GM19099 (cell line): Measurements from ENCODE around the gene TPI1.

Source experiments
- POLR2A ChIP-seq: IDR thresholded peaks from 3 replicates; pipeline ENCODE4 v1.6.1; 2011; ENCODE audit warnings: low read depth; ENCODE audit not compliant: insufficient read length; ENCODE audit errors: extremely low read depth

The TPI1 gene

DNA sequence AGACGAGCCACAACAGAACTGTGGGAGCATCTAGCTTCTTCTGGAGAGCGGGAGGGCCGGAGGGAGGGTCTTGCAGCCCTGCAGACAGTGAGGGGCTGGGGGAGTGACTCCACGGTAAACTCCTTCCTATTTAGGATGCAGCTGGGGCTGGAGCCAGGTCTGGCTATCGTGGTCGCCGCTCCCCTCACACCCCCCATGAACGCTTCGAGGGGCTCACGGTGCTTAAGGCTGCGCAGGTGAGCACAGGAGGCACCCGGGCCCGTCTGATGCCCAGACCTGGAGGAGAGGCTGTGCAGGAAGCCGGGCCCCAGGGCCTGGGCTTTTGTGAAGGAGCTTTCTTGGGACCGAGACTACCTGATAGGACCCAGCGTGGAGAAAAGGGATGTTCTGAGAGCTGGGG lies 30.5 kb upstream of the TPI1 start:
- TF ChIP-seq POLR2A: no peak

DNA sequence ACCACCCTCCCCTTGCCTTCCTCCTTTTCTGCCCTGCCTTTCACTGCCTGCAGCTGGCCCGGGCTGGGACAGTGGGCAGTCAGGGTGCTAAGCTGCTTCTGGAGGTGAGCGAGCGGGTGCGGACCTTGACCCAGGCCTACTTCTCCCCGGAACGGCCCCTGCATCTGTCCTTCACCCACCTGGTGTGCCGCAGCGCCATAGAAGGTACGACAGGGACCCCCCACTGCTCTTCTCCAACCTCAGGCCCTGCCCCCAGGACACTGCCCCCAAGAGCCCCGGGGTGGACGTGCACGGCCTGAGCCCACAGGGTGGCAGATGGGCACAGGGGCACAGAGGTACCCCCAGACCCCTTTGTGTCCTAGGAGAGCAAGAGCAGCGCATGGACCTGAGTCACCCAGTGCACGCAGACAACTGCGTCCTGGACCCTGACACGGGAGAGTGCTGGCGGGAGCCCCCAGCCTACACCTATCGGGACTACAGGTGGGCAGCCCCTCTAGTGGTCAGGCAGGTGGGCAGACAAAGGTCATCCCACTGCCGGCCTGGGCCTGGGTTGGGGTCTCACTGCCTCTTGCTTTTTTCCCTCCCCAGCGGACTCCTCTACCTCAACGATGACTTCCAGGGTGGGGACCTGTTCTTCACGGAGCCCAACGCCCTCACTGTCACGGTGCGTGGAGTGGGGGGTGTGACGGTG lies 29.8 kb upstream of the TPI1 start:
- no peak for TF ChIP-seq POLR2A

DNA sequence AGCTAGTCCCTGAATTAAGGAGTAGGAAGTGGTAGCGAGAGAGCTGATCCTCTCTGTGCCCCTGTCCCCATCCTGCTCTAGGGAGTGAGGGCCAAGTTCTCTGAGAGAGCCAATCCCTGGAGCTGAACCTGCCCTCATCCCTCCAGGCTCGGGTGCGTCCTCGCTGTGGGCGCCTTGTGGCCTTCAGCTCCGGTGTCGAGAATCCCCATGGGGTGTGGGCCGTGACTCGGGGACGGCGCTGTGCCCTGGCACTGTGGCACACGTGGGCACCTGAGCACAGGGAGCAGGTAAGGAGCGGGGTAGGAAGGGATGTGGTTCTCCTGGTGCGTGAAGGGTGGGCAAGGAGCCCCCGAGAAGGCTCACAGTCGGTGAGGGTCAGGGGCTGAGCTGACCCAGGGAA lies 28.5 kb upstream of the TPI1 start:
- no peak for TF ChIP-seq POLR2A

DNA sequence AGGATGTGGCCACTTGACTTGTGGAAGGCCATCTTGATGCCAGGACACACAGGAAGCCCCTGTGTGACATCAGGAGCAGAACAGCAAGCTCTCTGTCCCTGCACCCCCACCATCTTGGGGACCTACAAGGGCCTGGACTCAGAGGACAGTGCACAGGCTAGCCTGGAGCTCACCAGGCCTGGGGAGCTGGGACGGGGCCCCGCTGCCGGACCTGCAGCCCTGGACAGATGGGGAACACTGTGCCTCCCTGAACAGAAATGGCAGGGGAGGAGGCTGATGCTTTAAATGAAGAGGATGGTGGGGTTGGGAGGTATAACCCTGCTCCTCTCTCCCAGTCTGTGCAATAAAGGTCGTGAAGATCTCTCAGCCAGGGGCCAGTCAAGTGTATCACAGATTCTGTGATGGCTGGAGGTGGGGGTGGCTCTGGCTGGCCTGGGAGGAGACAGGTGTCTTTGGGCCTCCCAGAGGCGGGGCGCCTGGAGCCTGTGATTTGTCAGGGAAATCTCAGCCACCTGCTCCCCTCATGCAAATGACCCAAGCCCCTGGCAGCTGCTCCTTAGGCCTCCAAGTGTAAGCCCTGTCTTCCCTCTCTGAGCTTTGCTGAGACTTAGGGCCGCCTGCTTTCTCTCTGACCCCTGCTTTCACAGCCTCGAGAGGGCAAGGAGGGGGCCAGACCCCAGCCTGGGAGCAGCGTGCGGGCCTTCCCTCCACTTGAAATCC lies 27.7 kb upstream of the TPI1 start:
- TF ChIP-seq POLR2A: peak; percentile 62

DNA sequence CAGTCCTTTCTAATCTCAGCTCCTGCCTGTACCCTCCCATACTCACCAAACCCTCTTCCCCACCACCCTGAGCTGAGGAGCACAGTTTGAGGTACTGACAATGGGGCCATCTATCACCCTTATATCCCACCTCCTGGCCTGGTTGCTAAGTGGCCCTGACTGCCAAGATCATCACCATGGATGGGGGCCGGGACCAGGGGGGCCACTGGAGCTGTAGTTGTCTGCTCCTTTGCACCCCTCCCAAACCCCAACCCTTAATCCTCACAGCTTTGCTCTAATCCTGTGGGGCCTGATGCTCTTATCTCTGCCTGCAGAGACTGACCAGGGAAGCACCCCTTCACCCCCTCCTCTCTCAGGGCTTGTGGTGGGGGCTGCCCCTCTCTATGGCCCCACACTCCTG lies 27.0 kb upstream of the TPI1 start:
- no peak for TF ChIP-seq POLR2A

DNA sequence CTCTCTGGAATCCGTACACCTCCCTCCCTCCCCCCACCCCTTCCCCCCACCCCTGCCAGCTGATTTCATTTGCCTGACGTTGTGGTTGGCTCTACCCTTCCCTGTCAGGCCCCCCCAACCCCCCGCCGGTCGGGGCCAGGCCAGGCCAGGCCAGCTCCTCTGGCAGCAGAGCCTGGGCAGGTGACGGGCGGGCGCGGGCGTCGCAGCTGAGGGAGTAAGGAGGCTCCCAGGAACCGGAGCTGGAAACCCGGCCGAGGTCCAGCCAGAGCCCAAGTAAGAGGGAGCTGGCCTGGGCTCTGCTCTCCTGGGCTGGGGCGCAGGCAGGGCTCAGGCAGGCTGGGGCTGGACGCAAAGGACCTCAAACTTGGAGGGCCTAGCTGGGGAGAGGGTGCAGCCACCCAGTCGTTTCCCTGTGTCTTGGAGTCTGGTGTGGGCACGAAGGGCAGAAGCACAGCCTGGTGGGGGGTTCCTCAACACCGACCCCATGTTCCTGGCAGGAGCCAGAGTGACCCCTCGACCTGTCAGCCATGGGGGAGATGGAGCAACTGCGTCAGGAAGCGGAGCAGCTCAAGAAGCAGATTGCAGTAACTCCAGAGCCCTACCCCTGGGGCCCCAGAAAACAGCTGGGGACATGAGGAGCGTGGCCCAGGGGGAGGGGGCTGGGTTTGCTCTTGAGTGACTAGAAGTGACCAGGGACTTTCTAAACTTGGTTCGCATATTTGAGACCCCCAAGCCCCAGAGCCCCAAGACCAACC lies 26.4 kb upstream of the TPI1 start, which contains the start of gene GNB3:
Gene GNB3, plus strand, starts transcription at position 165 of the 755 bp plus-strand sequence. Its CDS starts 363 bp downstream, at position 528.
- TF ChIP-seq POLR2A: no peak

DNA sequence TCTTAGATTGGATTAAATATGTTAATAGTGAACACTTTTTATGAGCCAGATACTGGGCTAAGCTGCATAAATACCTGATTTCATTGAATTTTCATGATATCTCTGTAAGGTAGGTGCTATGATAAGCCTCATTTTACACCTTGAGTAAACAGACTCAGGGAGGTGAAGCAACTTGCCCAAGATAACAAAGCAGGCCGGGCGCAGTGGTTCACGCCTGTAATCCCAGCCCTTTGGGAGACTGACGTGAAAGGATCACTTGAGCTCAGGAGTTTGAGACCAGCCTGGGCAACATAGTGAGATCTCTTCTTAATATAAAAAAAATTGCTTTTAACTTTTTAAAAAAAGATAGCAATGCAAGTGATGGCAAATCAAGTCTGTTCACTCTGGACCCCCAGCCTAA lies 25.3 kb upstream of the TPI1 start:
- TF ChIP-seq POLR2A: no peak

DNA sequence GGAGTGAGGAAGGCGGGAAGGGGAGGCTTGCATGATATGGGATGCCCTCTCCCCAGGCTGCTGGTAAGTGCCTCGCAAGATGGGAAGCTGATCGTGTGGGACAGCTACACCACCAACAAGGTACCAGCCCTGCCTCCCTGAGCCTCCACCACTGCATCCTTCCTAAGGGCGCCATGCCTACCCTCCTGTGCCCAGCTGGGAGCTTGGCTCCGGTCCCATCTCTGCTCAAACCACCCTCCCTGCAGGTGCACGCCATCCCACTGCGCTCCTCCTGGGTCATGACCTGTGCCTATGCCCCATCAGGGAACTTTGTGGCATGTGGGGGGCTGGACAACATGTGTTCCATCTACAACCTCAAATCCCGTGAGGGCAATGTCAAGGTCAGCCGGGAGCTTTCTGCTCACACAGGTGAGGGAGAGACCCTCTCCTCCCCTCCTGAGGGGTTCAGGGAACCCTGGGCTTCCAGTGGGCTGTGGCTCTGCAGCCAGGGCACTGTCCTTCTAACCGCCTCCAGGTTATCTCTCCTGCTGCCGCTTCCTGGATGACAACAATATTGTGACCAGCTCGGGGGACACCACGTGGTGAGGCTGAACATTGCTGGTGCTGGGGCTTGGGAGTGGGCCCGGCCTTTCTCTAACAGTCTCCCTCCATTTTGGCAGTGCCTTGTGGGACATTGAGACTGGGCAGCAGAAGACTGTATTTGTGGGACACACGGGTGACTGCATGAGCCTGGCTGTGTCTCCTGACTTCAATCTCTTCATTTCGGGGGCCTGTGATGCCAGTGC lies 24.0 kb upstream of the TPI1 start:
- no peak for TF ChIP-seq POLR2A

DNA sequence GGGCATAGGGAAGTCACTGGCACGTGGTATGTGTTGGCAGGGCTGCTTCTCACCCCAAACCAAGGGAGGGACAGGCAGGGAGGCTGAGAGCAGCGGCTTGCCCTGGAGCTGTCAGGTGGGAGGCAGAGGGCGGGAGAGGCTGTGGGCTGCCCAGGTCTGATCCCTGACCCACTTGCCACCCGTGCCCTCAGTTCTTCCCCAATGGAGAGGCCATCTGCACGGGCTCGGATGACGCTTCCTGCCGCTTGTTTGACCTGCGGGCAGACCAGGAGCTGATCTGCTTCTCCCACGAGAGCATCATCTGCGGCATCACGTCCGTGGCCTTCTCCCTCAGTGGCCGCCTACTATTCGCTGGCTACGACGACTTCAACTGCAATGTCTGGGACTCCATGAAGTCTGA lies 21.9 kb upstream of the TPI1 start:
- TF ChIP-seq POLR2A: peak; percentile 19

DNA sequence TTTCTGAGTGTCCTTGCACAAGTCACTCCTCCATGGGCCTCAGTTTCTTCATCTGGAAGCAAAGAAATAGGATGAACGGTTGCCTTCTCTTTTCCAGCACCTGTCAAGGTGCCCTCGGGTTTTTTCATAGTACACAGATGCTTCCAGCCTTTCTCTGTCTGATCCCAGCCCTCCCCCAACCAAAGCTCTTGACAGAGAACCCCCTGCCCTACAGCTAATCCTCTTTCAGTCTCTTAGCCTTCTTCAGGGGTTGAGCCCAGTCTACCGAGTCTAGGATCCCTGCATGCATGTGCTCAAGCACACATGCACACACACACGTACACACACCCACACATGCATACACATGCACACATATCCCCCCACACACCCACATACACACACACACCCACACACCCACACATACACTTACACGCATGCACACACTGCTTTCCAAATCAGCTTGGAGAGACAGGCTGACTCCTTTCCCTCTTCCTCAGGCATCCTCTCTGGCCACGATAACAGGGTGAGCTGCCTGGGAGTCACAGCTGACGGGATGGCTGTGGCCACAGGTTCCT lies 20.9 kb upstream of the TPI1 start:
- no peak for TF ChIP-seq POLR2A

DNA sequence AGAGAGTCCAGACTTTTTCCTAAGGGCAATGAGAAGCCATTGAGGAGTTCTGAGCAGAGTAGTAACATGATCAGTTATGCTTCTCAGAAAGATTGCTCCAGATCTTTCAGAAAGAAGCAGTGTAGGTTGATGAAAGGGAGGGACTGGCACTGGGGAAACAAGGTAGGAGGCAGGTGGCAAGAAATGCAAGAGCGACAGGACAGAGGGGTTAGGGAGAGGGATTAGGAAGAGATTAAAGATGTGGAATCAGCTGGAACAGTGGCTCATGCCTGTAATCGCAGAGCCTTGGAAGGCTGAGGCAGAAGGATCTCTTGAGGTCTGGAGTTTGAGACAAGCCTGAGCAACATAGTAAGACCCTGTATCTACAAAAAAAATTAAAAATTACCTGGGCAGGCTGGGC lies 19.7 kb upstream of the TPI1 start:
- TF ChIP-seq POLR2A: no peak

DNA sequence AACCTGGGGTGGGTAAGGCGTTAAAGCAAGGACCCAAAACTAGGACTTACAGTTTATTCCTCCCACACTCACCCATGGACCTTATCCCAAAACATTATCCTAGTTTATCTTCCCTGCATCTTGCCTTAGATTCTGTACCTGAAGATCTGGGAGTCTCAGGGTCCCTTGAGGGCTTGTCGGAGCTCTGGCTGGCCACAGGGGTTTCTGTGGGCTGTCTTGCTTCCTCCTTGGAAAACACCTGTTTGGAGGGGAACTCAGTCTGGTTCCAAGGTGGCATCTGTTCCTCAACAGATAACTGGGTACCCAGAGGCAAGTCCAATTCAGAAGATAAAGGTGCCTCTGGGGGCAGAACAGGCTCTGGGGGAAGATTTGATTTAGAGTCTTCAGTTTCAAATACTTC lies 17.9 kb upstream of the TPI1 start:
- TF ChIP-seq POLR2A: no peak

DNA sequence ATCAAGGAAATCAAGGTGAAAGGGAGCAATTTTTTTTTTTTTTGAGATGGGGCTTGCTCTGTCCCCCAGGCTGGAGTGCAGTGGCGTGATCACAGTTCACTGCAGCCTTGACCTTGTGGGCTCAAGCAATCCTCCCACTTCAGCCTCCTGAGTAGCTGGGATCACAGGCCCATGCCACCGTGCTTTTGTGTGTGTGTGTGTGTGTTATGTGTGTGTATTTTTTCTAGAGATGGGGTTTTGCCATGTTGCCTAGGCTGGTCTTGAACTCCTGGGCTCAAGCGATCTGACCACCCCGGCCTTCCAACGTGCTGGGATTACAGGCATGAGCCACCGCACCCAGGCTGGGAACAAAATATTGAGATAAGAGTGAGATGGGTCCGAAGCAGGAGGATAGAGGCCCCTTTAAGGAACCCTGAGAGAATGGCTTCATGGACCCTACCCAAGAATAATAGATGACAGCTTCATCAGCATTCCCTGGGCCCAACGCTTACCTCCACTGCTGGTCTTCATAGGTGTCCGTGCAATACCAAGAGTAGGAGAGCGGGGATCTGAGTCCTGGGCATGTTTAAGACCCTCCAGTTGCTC lies 17.3 kb upstream of the TPI1 start:
- no peak for TF ChIP-seq POLR2A

DNA sequence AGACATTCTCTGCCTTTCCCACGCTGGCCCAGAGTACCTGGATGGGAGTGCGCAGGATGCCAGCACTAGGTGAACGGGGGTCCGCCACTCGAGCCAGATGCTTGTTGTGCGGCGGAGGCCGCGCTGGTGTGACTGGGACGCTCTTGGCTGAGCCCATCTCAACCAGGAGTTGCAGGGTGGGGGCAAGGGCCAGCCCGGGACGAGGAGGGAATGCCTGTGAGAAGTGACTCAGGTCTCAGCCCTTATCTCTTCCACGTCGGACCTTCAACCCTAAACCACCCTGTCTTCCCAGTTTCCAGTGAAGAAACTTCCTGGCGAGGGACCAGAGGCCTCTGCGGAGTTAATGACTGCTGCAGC lies 16.6 kb upstream of the TPI1 start:
- no peak for TF ChIP-seq POLR2A
